Measurements from ENCODE around the gene TYROBP.

Gene TYROBP

GRCh38 chr19:35932291-35932936, 24.3 kb upstream of the TYROBP start:
- peaks cover 4% of the 10 kb centered on the region for H4K20me1 ChIP-seq (ENCODE audit: insufficient read depth, low read length)
- no peak for ATAC-seq (ENCODE audit: insufficient read depth, low read depth)
- peak overlapping the region in 1 of 2 experiments; percentile 44; a peak in 1 of 4 replicates for H3K4me3 ChIP-seq (ENCODE audit: low read depth in 1 of 2, low read length in 2 of 2)
- no peak overlapping the region for H3K27ac ChIP-seq (ENCODE audit: low read length)
- H3K9ac ChIP-seq (ENCODE audit: low read depth, low read length): peak overlapping the region; percentile 30; the same call in 1 of the 2 replicates
- TF ChIP-seq CTCF (IDR thresholded peaks at IDR 0.05; ENCODE audit: borderline replicate concordance, extremely low read depth, low read length, poor library complexity, severe bottlenecking) (no peak), EZH2 (IDR thresholded peaks at IDR 0.05; ENCODE audit: borderline replicate concordance, low read depth, low read length, severe bottlenecking) (no peak)
- no peaks in the 10 kb centered on the region for H3K9me3 ChIP-seq (ENCODE audit: insufficient read depth, low read length, severe bottlenecking)
- no peaks in the 10 kb centered on the region; the same call in 1 of the 2 replicates for H3K36me3 ChIP-seq (ENCODE audit: insufficient read depth, low read length)
- H2AFZ ChIP-seq (ENCODE audit: low read depth, low read length): peak overlapping the region; percentile 76
- H3K4me2 ChIP-seq (ENCODE audit: insufficient read depth, low read length): peak overlapping the region; percentile 57; the same call in 1 of the 2 replicates
- H3K27me3 ChIP-seq (ENCODE audit: insufficient read depth, low read length, poor library complexity): no peaks in the 10 kb centered on the region
- no peak for DNase-seq
- H3K4me1 ChIP-seq (ENCODE audit: insufficient read depth, low read length): peaks cover 48% of the 10 kb centered on the region
- H3K79me2 ChIP-seq (ENCODE audit: insufficient read depth, low read length): peaks cover 18% of the 10 kb centered on the region

DNA sequence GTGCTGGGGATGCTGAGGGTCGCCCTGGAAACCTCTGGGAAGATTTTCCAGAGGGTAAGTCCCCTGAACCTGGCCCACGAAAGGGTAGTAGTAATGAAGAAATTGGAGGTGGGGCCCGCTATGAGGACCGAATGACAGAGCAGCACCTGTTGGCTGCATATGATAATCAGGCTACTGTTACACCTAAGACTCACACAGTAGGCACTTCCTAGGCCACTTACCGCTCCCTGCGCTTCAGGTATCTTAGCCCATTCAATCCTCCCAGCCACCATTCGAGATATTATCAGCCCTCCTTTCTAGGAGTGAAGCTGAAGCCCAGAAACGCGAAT, 23.7 kb upstream of the TYROBP start:
- Histone ChIP-seq H2AFZ (ENCODE audit: low read depth, low read length) (peak overlapping the region; percentile 76), H3K9ac (ENCODE audit: low read depth, low read length) (peak overlapping the region; percentile 30; the same call in 1 of the 2 replicates)
- ATAC-seq (ENCODE audit: insufficient read depth, low read depth): no peak

GRCh38 chr19:35931161-35931873, 23.2 kb upstream of the TYROBP start:
- TF ChIP-seq EZH2 (IDR thresholded peaks at IDR 0.05; ENCODE audit: borderline replicate concordance, low read depth, low read length, severe bottlenecking) (no peak), CTCF (IDR thresholded peaks at IDR 0.05; ENCODE audit: borderline replicate concordance, extremely low read depth, low read length, poor library complexity, severe bottlenecking) (peak; percentile 96)
- H3K79me2 ChIP-seq (ENCODE audit: insufficient read depth, low read length): peaks cover 7% of the 10 kb centered on the region
- peak overlapping the region; percentile 71 for H3K27ac ChIP-seq (ENCODE audit: low read length)
- peak overlapping the region; percentile 27 to 56; a peak in 3 of 4 replicates for H3K4me3 ChIP-seq (ENCODE audit: low read depth in 1 of 2, low read length in 2 of 2)
- no peaks in the 10 kb centered on the region for H4K20me1 ChIP-seq (ENCODE audit: insufficient read depth, low read length)
- peak; percentile 100 for DNase-seq
- peak overlapping the region; percentile 78 for H3K4me2 ChIP-seq (ENCODE audit: insufficient read depth, low read length)
- peaks cover 38% of the 10 kb centered on the region for H3K4me1 ChIP-seq (ENCODE audit: insufficient read depth, low read length)
- H3K9ac ChIP-seq (ENCODE audit: low read depth, low read length): peak overlapping the region; percentile 62
- H3K9me3 ChIP-seq (ENCODE audit: insufficient read depth, low read length, severe bottlenecking): no peaks in the 10 kb centered on the region
- peak; percentile 97 for ATAC-seq (ENCODE audit: insufficient read depth, low read depth)
- H3K27me3 ChIP-seq (ENCODE audit: insufficient read depth, low read length, poor library complexity): no peaks in the 10 kb centered on the region
- no peaks in the 10 kb centered on the region for H3K36me3 ChIP-seq (ENCODE audit: insufficient read depth, low read length)
- H2AFZ ChIP-seq (ENCODE audit: low read depth, low read length): peak overlapping the region; percentile 87

More for the DNA sequence above, 23.7 kb upstream of the TYROBP start:
- H3K36me3 ChIP-seq (ENCODE audit: insufficient read depth, low read length): no peaks in the 10 kb centered on the region; the same call in 1 of the 2 replicates
- 0 out of 2 replicates have a peak overlapping the region, but pooled peaks have one; percentile 13 for H3K27ac ChIP-seq (ENCODE audit: low read length)
- no peak for TF ChIP-seq CTCF (IDR thresholded peaks at IDR 0.05; ENCODE audit: borderline replicate concordance, extremely low read depth, low read length, poor library complexity, severe bottlenecking)
- TF ChIP-seq EZH2 (IDR thresholded peaks at IDR 0.05; ENCODE audit: borderline replicate concordance, low read depth, low read length, severe bottlenecking): no peak
- no peaks in the 10 kb centered on the region for H3K9me3 ChIP-seq (ENCODE audit: insufficient read depth, low read length, severe bottlenecking)
- peak overlapping the region; percentile 57 for H3K4me2 ChIP-seq (ENCODE audit: insufficient read depth, low read length)
- DNase-seq: no peak
- no peaks in the 10 kb centered on the region for H4K20me1 ChIP-seq (ENCODE audit: insufficient read depth, low read length)
- H3K27me3 ChIP-seq (ENCODE audit: insufficient read depth, low read length, poor library complexity): no peaks in the 10 kb centered on the region
- peak overlapping the region in 1 of 2 experiments; percentile 44; a peak in 2 of 4 replicates for H3K4me3 ChIP-seq (ENCODE audit: low read depth in 1 of 2, low read length in 2 of 2)
- peaks cover 42% of the 10 kb centered on the region for H3K4me1 ChIP-seq (ENCODE audit: insufficient read depth, low read length)
- H3K79me2 ChIP-seq (ENCODE audit: insufficient read depth, low read length): peaks cover 12% of the 10 kb centered on the region
